Left colon (tissue), 2 donors: Measurements from ENCODE around the gene TCIRG1. TPM values are rescaled to one million over a fixed set of nuclear protein-coding genes. Genes with fewer than 3 reads are reported as not detected.
A peak's percentile ranks its signal among the peaks of the same experiment; 100 is the strongest.

Source experiments
- ATAC-seq: fragments of 200-7000 bp; cut with Tn5 transposase; one replicate; pipeline ENCODE4 v1.9.1; 2020; ENCODE audit warnings: mild to moderate bottlenecking, moderate library complexity
- DNase-seq, 2 donors: peaks; one replicate each; pipeline ENCODE4 v3.0.0-alpha.2; 2020
- intact Hi-C, 2 donors: fragments of 100-400 bp; cut with DNase I in 1 of 2; cut with micrococcal nuclease in 1 of 2; formaldehyde crosslinking; loops; one replicate each; pipeline versions ENCODE4 v1.11.2 to v1.14.0; 2022; cut with DNase I, micrococcal nuclease
- total RNA-seq, 2 donors: library from RNA; stranded (reverse); fragmentation: NEBNext Ultra II Directional; extraction: Animal tissue kit (Norgen Biotek cat#: 25700); gene quantifications; one replicate each; pipeline ENCODE4 v1.2.1, GENCODE V29; 2021
- donor health status: DM: no; HTN: no; CAD: no.
- donor health status: DM: yes; HTN: yes; CAD: no.

Gene TCIRG1
- total RNA-seq, 2 donors from 2014 or later, result 140 to 156 TPM

DNA sequence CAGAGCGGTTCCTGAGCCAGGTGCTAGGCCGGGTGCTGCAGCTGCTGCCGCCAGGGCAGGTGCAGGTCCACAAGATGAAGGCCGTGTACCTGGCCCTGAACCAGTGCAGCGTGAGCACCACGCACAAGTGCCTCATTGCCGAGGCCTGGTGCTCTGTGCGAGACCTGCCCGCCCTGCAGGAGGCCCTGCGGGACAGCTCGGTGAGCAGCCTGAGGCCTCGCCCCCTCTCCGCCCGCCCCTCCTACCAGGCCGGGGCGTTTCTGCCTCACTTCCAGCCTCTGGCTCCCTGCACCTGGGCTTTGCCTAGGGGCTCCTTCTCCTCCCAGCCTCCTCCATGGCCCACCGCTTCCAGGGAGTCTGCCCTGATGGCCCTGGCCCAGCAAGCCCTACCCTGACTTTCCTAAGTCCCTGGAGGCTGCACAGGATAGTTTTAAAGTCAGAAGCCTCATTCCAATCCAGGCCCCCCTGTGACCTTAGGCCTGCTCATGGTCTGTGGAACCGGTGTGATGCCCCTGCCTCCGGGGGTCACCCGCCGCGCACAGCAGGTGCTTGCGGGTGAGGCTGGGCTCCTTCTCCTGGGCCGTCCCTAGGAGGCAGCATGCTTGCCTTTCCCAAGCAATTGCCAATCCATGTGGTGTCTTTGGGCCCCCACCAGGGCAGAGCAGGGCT is 5.5 kb downstream of the TCIRG1 start:
- ATAC-seq (no peak), DNase-seq (no peak)
- intact Hi-C loops, result no loop called here

DNA sequence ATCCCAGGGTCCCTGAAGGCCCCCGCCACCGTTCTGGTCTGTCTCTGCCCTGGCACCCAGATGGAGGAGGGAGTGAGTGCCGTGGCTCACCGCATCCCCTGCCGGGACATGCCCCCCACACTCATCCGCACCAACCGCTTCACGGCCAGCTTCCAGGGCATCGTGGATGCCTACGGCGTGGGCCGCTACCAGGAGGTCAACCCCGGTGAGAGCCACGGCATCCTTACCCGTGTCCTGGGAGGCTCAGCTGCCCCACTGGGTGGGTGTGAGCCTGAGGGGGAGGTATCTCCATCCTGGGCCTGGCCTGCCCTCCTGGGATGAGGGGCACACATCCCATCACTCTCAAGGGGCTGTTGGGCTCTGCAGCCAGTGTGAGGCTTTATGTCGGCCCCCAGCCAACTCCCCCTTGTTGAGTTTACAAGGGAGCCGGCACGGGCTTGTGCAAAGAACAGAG is 6.1 kb downstream of the TCIRG1 start:
- DNase-seq, result no peak
- intact Hi-C loops, result no loop called here
- ATAC-seq, result no peak

DNA sequence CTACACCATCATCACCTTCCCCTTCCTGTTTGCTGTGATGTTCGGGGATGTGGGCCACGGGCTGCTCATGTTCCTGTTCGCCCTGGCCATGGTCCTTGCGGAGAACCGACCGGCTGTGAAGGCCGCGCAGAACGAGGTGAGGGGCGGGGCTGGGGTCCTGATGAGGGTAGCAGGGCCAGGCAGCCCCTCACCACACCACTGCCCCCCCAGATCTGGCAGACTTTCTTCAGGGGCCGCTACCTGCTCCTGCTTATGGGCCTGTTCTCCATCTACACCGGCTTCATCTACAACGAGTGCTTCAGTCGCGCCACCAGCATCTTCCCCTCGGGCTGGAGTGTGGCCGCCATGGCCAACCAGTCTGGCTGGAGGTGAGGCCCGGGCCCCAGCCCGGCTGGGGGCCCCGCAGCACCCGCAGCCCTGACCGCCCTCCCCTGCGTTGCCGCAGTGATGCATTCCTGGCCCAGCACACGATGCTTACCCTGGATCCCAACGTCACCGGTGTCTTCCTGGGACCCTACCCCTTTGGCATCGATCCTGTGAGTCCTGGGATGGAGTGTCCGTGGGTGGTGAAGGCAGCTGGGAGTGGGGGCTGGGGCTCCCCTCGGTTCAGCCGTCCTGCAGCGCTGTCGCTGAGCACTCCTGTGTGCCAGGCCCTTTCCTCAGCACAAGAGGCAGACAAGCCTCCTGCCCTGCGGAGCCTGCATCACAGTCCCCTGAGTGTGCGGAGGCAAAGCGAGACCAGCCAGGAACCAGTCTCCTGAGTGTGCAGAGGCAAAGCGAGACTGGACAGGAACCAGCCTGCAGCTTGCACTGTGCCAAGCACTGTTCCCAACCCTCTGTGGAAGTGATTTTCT is 8.8 kb downstream of the TCIRG1 start:
- no peak for ATAC-seq
- intact Hi-C loops, result no loop called here
- DNase-seq, result no peak

DNA sequence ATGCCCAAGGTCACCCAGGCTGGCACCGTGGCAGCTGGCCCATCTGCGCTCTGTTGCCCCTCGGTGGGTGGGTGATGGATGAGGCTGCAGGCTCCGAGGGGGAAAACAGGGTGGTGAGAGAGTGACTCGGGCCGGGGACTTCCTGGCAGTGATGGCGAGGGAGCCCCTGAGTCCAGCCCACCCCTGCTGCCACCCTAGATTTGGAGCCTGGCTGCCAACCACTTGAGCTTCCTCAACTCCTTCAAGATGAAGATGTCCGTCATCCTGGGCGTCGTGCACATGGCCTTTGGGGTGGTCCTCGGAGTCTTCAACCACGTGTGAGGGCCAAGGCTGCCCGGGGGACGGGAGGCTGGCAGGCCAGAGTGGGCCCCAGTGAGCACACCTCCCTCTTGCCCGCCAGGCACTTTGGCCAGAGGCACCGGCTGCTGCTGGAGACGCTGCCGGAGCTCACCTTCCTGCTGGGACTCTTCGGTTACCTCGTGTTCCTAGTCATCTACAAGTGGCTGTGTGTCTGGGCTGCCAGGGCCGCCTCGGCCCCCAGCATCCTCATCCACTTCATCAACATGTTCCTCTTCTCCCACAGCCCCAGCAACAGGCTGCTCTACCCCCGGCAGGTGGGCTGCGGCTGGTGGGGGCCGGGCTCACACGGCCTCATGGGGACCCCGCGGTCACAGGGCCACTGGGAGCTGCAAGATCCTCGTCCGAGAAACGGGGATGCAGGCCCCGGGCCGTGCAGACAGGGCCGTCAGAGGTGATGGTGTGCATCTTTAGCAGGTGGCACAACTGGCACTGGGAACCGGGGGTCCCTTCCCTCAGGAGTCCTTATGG is 10.1 kb downstream of the TCIRG1 start:
- ATAC-seq, result no peak
- no peak for DNase-seq
- intact Hi-C loops, result no loop called here

DNA sequence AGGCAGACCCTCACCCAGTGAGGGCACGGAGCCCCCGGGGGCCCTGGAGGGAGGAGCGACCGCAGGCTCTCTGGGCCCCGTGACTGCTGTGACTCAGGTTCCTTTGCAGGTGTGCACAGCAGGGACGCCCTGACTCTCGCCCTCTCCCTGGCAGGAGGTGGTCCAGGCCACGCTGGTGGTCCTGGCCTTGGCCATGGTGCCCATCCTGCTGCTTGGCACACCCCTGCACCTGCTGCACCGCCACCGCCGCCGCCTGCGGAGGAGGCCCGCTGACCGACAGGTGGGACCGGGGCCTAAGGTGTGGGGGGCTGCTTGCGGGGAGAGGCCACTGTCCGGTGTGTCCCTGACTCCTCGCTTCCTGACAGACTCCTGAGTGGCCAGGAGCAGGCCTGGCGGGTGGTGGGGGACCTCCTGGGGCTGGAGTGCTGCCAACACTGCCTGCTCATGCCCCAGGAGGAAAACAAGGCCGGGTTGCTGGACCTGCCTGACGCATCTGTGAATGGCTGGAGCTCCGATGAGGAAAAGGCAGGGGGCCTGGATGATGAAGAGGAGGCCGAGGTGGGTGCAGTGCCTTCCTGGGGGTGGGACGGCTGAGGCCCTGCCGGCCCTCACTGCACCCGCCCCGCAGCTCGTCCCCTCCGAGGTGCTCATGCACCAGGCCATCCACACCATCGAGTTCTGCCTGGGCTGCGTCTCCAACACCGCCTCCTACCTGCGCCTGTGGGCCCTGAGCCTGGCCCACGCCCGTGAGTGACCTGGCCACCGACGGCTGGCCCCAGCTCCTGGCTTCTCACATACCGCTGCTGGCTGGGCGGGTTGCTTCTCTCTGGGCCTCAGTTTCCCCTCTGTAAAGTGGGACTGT is 10.9 kb downstream of the TCIRG1 start:
- intact Hi-C loops, result no loop called here
- no peak for DNase-seq
- no peak for ATAC-seq

DNA sequence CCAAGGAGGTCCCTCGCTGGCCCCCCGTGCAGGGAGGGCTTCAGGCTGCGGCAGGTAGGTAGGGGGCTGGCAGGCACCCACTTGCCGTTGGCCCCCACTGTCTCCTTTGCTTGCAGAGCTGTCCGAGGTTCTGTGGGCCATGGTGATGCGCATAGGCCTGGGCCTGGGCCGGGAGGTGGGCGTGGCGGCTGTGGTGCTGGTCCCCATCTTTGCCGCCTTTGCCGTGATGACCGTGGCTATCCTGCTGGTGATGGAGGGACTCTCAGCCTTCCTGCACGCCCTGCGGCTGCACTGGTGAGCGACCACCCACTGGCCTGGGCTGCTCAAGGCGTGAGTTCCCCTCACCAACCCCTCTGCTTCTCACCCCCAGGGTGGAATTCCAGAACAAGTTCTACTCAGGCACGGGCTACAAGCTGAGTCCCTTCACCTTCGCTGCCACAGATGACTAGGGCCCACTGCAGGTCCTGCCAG is 11.6 kb downstream of the TCIRG1 start:
- ATAC-seq, result no peak
- intact Hi-C loops, result no loop called here
- no peak for DNase-seq

DNA sequence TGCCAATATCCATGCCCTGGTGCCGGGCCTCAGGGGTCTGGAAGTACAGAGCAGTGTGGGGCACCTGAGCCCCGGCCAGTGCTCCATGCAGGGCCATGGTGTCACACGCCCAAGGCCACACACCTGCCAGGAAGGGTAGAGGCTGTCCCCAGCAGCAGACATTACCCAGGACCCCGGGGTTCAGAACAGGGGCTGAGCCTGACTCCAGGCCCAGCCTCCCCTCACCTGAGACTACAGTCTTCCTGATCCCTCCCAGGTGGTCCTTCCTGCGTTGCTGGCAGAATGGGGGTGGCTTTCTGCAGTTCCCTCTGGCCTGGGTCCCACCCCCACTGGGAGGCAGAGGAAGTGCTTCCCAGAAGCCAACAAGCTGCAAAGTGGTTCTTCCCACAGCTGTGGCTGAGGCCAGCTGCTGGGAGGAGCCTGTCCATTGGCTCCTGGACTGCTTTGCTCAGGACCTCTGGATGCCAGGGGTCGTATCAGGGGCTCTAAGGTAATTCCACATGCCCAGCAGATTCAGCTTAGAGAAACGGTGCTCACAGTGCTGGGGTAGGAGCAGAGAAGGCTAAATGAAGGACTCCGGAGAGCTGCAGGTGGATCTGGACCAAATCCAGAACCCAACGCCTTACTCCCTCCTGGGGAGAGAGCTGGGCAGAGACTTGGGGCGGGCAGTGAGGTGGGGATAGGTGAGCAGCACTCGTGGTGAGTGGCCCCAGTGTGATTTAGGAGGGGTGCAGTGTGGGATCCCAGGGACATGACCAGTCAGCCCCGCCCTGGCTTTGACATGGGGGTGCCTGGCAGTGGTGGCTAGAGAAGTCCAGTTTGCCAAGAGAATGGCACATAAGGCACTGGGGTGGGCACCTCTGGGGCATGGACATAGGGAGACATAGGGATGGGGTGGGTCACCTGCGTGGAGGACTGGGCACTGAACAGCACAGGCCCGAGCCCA is 12.6 kb downstream of the TCIRG1 start:
- intact Hi-C loops, result no loop called here
- no peak for DNase-seq
- ATAC-seq, result peak; percentile 14

DNA sequence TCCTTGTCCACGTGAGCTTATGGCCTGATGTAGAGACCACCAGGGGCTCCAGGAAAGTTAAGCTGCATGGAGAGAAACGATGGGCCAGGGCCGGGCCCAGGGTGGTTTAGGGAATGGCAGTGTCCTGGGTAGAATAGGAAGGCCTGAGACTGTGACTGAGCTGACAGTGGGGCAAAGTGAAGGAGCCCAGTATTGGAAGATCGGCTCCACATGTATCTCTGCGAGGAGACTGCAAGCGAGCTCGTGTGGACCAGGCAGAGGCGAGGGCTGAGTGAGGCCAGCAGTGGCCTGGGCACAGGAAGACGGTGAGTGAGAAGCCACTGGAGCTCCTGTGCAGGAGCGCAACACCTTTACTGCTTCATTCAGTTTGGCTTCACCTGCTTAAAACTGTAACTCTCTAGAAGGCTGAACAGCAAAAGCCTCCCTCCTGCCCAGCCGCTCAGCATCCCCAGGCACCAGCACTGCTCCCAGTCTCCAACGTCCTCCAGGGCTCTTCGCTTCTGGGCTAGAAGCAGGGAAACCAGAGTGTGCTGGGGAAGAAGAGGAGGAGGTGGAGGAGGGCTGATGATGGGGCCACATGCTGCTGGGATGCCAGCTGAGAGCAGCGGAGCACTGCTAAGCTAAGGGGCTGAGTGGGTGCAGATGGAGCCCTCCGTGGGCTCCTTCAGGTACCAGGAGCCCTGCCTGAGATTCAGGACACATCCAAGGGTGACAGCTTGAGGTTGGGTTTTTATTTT is 13.5 kb downstream of the TCIRG1 start:
- intact Hi-C loops, result no loop called here
- DNase-seq (no peak), ATAC-seq (peak; percentile 7)

DNA sequence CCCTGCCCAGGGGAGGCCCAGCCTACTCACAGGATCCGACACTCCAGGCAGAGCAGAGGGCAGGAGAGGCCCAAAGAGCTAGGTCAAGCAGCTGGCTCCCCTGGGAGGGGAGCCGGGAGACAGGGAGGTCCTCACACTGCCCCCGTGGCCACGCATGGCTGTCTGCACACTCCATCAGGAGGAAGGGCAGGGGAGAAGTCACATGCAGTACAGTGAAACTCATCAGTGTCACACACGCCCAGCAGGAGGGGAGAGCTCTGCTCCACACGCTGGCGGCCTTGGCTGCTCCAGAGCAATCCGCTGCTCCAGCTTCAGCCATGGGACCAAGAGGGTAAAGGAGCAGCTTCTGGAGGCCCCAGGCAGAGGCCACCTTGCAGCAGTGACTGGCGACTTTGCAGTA is 14.3 kb downstream of the TCIRG1 start:
- intact Hi-C loops, result no loop called here
- DNase-seq (no peak), ATAC-seq (peak; percentile 6)

DNA sequence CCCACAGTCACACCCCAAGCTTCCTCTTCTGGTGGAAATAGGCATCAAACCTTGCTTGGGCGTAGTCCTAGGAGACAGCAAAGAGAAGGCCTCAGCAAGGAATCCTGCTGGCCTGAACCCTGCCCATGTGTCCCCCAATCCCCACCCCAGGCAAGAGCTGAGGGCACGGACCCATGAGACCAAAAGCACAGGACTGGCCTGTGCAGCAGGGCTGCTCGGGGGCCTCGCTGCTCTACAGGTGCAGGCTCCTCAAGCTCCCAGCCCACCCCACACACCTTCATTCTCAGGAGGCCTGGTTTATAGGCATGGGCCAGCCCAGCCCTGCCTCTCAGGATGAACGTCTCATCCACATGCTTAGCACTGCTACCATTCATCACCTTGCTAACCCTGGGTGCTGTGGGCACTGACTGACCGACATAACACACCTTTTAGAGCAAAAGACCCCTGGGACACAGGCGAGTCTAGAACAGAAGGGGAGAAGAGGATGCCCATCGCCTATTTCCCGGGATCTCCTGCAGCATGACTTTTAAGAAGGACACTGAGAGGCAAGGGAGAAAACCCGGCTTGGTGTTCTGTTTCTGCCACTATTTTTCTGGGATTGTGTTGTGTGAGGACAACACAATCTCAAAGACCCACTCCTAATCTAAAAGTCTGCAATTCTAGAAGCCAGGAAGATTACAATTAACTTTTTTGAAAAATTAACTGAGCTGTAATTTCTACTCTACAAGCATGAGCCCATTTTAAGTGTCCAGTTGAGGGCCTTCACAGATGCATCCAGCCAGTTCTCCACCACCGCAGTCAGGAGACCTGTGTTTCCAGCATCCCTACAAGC is 15.4 kb downstream of the TCIRG1 start:
- intact Hi-C loops, result no loop called here
- peak; percentile 1 for ATAC-seq

DNA sequence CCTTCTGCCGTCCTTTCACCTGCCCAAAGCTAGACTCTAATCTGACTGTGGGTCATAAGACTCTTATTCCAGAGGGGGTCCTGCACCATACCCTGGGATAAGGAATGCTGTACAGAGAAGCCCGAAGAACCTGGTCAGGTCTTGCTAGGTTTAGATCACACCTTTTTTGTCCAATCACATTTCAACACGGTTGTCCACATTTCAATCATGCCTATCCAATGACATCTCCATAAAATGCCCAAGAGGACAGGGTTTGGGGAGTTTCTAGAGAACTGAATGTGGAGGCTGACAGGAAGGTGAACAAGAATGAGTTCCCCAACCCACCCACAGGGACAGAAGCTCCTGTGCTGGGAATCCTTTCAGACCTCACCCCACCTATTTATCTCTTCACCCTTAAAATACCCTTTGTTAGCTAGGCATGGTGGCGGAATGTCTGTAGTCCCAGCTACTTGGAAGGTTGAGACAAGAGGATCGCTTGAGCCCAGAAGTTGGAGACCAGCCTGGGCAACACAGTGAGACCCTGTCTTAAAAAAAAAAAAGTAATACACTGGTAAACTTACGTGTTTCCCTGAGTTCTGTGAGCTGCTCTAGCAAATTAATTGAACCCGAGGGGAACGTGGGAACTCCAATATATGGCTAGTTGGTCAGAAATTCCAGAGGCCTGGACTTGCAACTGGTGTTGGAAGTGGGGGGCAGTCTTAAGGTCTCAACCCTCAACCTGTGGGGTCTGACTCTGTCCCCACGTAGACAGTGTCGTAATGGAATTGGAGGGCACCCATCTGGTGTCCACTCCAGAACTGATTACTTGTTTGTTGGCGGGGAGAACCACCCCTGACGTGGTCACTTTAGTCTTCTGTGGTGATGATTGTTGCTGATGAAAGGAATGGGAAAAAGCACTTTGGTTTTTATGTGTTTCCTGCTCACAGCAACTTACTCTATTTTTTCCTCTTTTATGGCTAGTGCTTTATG is 17.8 kb downstream of the TCIRG1 start:
- intact Hi-C loops, result no loop called here
- ATAC-seq, result no peak
- DNase-seq, result no peak

More for the DNA sequence above, 15.4 kb downstream of the TCIRG1 start:
- no peak for DNase-seq

DNA sequence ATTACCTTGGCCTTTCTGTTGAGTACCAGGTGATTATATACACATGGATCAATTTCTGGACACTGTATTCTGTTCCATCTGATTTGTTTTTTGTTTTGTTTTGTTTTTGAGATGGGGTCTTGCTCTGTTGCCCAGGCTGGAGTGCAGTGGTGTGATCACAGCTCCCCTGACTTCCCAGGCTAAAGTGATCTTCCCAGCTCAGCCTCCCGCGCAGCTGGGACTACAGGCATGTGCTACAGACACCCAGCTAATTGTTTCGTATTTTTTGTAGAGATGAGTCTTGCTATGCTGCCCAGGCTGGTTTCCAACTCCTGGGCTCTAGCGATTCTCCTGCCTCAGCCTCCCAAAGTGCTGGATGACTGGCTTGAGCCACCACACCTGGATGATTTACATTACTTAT is 19.0 kb downstream of the TCIRG1 start:
- DNase-seq (no peak), ATAC-seq (no peak)
- intact Hi-C loops, result no loop called here

DNA sequence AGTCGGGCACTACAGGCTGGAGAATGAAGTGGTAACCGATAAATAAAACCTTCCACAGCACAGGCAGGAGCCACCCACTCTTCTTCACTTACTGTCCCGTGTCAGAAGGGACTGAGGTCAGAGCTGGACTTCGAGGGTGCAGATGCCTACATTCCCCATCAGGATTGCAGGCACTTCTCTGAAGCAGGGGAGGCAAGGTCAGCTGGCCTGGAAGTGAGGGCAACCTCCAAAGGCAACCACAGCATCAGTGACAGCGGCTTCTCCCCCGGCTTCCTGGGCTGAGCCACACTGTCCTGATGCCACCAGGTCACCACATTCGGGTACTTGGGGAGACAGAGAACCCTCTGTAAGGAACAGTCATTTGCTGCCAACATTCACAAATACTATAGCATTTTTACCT is 22.7 kb downstream of the TCIRG1 start:
- ATAC-seq, result no peak
- DNase-seq, result no peak
- intact Hi-C loops, result no loop called here

DNA sequence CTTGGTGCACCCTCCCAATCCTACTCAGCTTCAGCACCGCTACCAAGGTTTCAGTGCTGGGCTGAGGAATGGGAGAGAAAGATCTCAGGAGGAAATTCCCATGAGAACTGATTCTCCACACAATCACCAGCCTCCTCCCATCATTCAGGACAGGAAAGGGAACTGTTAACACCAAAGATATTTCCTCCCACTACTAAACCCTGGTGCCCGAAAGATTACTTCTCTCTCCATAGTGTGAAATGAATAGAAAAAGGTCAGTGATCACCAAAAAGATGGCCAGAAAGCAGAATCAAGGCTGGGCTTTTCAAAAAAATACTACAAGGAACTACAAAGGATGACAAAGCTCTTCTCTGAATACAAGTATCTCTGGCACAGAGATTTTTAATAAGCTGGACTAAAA is 26.1 kb downstream of the TCIRG1 start:
- intact Hi-C loops, result no loop called here
- ATAC-seq (no peak), DNase-seq (no peak)

DNA sequence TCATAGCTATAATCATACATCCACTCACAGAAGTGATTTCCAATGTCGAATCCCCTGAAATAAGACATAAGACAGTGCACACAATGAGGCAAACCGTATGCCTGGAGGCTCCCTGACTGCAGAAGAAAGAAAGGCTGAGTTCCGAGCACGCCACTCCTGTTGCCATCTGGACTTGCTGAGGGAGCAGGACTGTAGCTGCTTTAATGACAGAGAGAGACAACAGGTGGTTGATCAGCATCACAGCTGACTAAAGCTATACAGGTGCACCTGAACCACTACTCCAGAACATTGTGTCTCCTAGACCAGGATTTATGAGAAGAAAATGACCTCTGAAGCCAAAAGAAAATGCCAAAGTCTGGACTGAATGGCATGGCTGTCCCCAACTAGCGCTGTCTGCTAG is 27.0 kb downstream of the TCIRG1 start:
- no peak for ATAC-seq
- DNase-seq, result no peak

More for the DNA sequence above, 27.0 kb downstream of the TCIRG1 start:
- intact Hi-C loops, result no loop called here
